Tibial nerve (tissue), 4 donors: ENCODE results near the gene KIRREL3. TPM values are rescaled to one million over a fixed set of nuclear protein-coding genes. Genes with fewer than 3 reads are reported as not detected.

Experiments used
- DNase-seq, 2 donors: peaks; one replicate each; pipeline ENCODE4 v3.0.0-alpha.2; 2019; ENCODE audit warnings: low spot score in 2 of 2
- H3K27ac ChIP-seq, 4 donors: fragments of 200-600 bp; sonication (generic) in 3 of 4; one replicate each; pipeline ENCODE4 v1.5.1; 2017 to 2019; ENCODE audit warnings: mild to moderate bottlenecking in 1 of 4
- H3K27me3 ChIP-seq, 2 donors: fragments of 200-600 bp; sonication (generic) in 1 of 2; one replicate each; pipeline versions ENCODE4 v1.5.1 to v1.6.0; 2017 to 2019
- H3K36me3 ChIP-seq, 3 donors: fragments of 200-600 bp; sonication (generic); one replicate each; pipeline ENCODE4 v1.5.1; 2018 to 2019
- H3K4me1 ChIP-seq, 4 donors: fragments of 200-600 bp; sonication (generic) in 3 of 4; one replicate each; pipeline ENCODE4 v1.5.1; 2017 to 2019
- H3K4me3 ChIP-seq, 4 donors: fragments of 200-600 bp; sonication (generic) in 3 of 4; one replicate each; pipeline ENCODE4 v1.5.1; 2017 to 2019; ENCODE audit warnings: mild to moderate bottlenecking in 1 of 4, moderate library complexity in 1 of 4
- H3K9me3 ChIP-seq, 4 donors: fragments of 200-600 bp; sonication (generic) in 3 of 4; one replicate each; pipeline ENCODE4 v1.5.1; 2017 to 2019
- EP300 ChIP-seq, 2 donors: sonication (generic); formaldehyde crosslinking; IDR thresholded peaks; one replicate each; pipeline ENCODE4 v1.6.1; 2017; ENCODE audit warnings: antibody characterized with exemption in 2 of 2, mild to moderate bottlenecking in 1 of 2
- POLR2A ChIP-seq, 2 donors: fragments of 450-650 bp; IDR thresholded peaks; one replicate each; pipeline ENCODE4 v1.6.1; 2017; ENCODE audit warnings: antibody characterized with exemption in 2 of 2, mild to moderate bottlenecking in 2 of 2, moderate library complexity in 2 of 2
- whole genome bisulfite sequencing, 2 donors: methylation state at CpG; one replicate each; pipeline ENCODE4 v1.1.5; 2018; 5-methylcytosine and 5-hydroxymethylcytosine counted together
- total RNA-seq, 4 donors: library from RNA; depleted of rRNA; stranded (reverse); fragments of >200 nt; gene quantifications; one replicate each; pipeline ENCODE4 v1.1.0, GENCODE V29; 2016
- TF ChIP-seq, protein P1 (sequence below), 5 experiments: fragments of 200-600 bp in 3 of 5; fragments of 450-650 bp in 2 of 5; sonication (generic) in 3 of 5; IDR thresholded peaks; one replicate each; pipeline ENCODE4 v1.5.1; 2016 to 2019; ENCODE audit warnings: antibody characterized with exemption in 5 of 5, mild to moderate bottlenecking in 3 of 5, moderate library complexity in 2 of 5

KIRREL3 gene
- total RNA-seq, 4 donors from 2014 or later: not detected

DNA sequence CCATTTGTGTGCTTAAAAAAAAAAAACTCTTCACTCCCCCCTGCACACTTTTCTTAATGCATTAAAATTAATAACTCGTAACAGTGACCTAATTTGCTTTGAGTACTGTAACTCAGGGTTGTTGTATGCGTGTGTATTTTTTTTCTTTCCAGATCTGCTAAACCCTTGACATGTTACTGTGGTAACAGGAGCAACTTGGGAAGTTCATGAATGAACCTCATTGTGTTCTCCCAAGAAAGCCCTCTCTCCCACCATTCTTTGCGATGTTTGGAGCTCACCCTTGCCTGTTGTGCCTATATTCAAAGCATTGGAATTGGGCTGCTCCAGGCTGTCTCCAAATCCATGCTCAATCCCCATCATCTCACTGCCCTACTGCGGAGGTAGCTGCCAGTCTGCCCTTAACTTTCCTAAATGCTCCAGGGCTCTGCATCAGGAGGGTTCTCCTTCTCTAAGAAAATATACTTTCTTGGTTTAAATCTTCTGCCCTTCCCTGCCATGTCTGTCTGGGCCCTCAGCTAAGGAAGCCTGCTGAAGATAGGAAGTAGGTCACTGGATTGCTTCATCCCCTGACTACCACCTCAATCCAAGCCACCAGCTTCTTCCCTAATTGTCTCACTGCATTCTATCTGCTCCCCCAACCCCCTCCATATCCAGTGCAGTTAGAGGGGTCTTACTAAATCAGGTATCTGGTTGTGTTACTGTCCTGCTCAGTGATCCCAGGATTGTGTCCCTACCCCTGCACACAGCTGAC is 70.3 kb downstream of the KIRREL3 start:
- H3K9me3 ChIP-seq: peaks cover 0 to 12% (median 2%) of the 10 kb centered on the region in 4 donors
- WGBS, 2 donors: 27 to 37% methylated on average over 4 of the region's 4 CpGs
- H3K4me3 ChIP-seq: no peak overlapping the region
- TF ChIP-seq EP300 (IDR thresholded peaks at IDR 0.05) (no peak), POLR2A (IDR thresholded peaks at IDR 0.05) (no peak)
- TF ChIP-seq, protein P1, sequence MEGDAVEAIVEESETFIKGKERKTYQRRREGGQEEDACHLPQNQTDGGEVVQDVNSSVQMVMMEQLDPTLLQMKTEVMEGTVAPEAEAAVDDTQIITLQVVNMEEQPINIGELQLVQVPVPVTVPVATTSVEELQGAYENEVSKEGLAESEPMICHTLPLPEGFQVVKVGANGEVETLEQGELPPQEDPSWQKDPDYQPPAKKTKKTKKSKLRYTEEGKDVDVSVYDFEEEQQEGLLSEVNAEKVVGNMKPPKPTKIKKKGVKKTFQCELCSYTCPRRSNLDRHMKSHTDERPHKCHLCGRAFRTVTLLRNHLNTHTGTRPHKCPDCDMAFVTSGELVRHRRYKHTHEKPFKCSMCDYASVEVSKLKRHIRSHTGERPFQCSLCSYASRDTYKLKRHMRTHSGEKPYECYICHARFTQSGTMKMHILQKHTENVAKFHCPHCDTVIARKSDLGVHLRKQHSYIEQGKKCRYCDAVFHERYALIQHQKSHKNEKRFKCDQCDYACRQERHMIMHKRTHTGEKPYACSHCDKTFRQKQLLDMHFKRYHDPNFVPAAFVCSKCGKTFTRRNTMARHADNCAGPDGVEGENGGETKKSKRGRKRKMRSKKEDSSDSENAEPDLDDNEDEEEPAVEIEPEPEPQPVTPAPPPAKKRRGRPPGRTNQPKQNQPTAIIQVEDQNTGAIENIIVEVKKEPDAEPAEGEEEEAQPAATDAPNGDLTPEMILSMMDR (IDR thresholded peaks at IDR 0.05): no peak
- H3K36me3 ChIP-seq: no peaks in the 10 kb centered on the region
- H3K27me3 ChIP-seq: no peaks in the 10 kb centered on the region
- H3K4me1 ChIP-seq: peaks cover 0 to 47% (median 4%) of the 10 kb centered on the region in 4 donors
- DNase-seq: no peak
- peak overlapping the region in 2 of 4 donors; percentile 77 to 81 for H3K27ac ChIP-seq

DNA sequence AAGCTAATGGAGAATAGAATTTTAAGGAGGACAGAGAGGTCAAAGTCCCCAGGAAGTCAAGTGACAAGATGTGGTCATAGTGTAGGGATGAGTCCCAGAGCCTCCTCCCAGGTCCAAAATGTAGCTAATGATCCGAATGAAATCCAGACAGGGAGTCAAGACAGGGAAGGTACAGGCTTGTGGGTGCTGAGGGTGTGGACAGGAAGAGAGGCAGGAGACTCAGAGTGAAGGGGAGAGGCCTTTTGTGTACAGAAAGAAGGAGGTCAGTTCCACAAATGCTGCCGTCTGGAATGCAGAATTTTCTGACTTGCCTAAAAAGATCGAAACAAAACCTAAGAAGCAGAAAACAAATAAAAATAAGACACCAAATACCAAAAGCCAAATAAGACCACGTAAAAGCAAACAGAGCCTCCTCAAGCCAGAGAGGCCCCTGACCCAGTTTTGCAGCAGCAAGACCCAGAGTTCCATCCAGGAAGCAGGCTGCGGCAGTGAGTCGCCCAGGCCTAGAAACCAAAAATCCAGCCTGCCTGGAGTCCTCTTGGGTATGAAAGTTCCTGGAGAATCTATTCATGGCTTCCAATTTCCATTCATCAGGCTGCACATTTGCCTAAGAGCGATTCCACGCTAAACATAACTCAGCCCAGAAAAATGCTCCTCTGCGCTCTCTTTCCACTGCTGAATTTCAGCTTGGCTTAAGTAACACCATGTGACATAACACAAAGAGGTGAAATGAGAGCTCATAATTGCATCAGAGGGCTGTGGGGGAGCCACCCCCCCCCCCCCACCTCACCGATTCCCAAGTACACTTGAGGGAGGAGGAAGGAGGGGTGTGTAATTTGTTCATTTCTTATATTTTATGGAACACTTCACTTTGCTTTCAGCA is 71.2 kb downstream of the KIRREL3 start:
- Histone ChIP-seq H3K27me3 (no peaks in the 10 kb centered on the region), H3K4me1 (peaks cover 0 to 50% (median 4%) of the 10 kb centered on the region in 4 donors), H3K9me3 (peaks cover 0 to 12% (median 2%) of the 10 kb centered on the region in 4 donors), H3K27ac (peak overlapping the region; percentile 6 to 81 (median 46)), H3K36me3 (no peaks in the 10 kb centered on the region), H3K4me3 (no peak overlapping the region)
- 25 to 35% methylated on average over 10 of the region's 10 CpGs for WGBS, 2 donors
- no peak for DNase-seq
- TF ChIP-seq, protein P1 (IDR thresholded peaks at IDR 0.05): no peak
- peak in 1 of 2 donors; percentile 10 for TF ChIP-seq EP300 (IDR thresholded peaks at IDR 0.05)
- TF ChIP-seq POLR2A (IDR thresholded peaks at IDR 0.05): no peak

DNA sequence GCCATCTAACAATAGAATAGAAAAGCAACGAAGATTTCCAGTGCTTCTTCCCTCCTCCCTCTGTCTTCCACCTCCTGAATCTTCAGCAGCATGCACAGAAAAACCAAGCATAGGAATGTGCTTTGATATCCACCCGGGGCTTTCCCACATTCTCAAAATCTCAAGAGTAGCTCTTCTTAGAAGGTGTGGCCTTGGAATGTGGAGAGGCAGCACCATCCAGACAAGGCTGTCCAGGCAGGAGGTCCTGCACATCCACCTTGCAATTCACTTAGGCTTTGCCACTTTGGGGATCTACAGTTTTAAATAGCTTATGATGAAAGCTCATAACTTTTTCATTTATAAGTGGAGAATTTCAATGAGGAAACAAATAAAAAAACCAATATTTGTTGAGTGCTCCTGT is 72.9 kb downstream of the KIRREL3 start:
- no peaks in the 10 kb centered on the region for H3K9me3 ChIP-seq
- no peaks in the 10 kb centered on the region for H3K27me3 ChIP-seq
- H3K4me3 ChIP-seq: no peak overlapping the region
- DNase-seq: no peak
- peak overlapping the region in 1 of 4 donors; percentile 77 for H3K27ac ChIP-seq
- 27 to 33% methylated on average over 2 of the region's 2 CpGs for WGBS, 2 donors
- TF ChIP-seq POLR2A (IDR thresholded peaks at IDR 0.05) (no peak), EP300 (IDR thresholded peaks at IDR 0.05) (no peak)
- TF ChIP-seq, protein P1 (IDR thresholded peaks at IDR 0.05): no peak
- no peaks in the 10 kb centered on the region for H3K36me3 ChIP-seq
- peaks cover 0 to 50% (median 4%) of the 10 kb centered on the region in 4 donors for H3K4me1 ChIP-seq

DNA sequence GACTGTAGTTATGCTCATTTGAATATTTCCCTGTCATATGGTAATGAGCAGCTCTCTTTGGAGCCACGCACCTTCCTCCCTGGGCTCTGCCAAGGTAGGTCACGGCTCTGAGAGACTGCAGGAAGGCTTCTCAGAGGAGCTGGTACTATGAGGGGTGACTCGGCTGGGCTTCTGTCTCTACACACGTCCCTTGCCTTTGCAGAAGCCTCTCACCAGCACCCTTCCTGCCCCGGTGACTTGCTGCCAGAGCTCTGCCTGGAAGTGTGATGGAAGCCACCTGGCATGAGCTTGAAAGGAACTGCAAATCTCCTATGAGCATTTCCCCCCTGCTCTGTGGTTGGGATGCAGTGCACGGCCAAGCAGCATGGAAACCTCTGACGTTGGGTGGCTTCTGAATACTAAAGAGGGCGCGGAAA is 74.2 kb downstream of the KIRREL3 start:
- H3K4me3 ChIP-seq: no peak overlapping the region
- H3K9me3 ChIP-seq: no peaks in the 10 kb centered on the region
- no peaks in the 10 kb centered on the region for H3K36me3 ChIP-seq
- DNase-seq: no peak
- WGBS, 2 donors: 68 to 73% methylated on average over 9 of the region's 9 CpGs
- H3K27ac ChIP-seq: no peak overlapping the region
- TF ChIP-seq POLR2A (IDR thresholded peaks at IDR 0.05) (no peak), EP300 (IDR thresholded peaks at IDR 0.05) (no peak)
- TF ChIP-seq, protein P1 (IDR thresholded peaks at IDR 0.05): no peak
- H3K27me3 ChIP-seq: no peaks in the 10 kb centered on the region
- peaks cover 0 to 50% (median 4%) of the 10 kb centered on the region in 4 donors for H3K4me1 ChIP-seq
